GM12878 (cell line): ENCODE data around the gene GPR68.

Experiments used
- CTCF ChIP-seq, 3 experiments: IDR thresholded peaks in 2 of 3; conservative IDR thresholded peaks in 1 of 3; 2 replicates each; pipeline ENCODE4 v1.5.1; 2011; ENCODE audit warnings: low read depth in 3 of 3, low read length in 3 of 3, mild to moderate bottlenecking in 3 of 3, control low read depth in 2 of 3, moderate library complexity in 2 of 3, inconsistent platforms in 1 of 3, mixed read lengths in 1 of 3; ENCODE audit not compliant: control insufficient read depth in 2 of 3, insufficient read depth in 1 of 3; ENCODE audit errors: extremely low read depth in 1 of 3
- TF ChIP-seq, protein P1 (sequence below): IDR thresholded peaks from 2 replicates; pipeline ENCODE4 v1.6.1; 2011; ENCODE audit warnings: mild to moderate bottlenecking, low read depth, low read length, moderate library complexity; ENCODE audit not compliant: insufficient replicate concordance

DNA sequence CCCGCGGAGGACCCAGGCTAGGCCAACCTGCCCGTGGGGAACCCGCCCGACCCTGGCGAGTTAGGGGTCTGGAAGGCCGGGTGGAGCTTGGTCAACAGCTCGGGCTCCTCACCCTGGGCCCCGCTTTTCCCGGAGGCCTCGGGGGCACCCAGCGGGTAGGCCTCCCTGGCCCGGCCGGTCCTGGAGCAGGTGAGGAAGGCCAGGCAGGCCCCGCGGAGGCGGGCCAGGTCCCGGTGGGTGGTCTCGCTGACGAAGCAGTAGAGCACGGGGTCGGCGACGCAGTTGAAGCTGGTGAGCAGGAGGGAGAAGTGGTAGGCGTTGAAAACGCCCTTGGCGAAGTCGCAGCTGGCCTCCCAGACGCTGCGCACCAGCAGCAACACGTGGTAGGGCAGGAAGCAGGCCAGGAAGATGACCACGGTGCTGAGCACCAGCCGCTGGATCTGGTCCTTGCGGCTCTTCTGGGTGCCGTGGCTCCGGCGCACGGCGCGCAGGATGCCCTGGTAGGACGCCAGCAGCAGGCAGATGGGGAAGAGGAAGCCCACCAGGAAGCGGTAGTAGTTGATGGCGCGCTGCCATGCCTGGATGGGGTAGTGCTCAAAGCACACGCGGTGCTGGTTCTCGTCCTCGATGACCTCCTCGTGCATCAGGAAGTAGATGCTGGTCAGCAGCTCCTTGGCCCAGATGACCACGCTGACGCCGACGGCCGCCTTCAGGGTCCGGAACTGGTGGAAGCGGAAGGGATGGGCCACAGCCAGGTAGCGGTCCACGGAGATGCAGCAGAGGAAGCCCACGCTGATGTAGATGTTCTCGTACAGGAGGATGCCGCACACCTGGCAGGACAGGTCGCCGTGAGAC lies 10.3 kb downstream of the GPR68 start:
- TF ChIP-seq, protein P1, sequence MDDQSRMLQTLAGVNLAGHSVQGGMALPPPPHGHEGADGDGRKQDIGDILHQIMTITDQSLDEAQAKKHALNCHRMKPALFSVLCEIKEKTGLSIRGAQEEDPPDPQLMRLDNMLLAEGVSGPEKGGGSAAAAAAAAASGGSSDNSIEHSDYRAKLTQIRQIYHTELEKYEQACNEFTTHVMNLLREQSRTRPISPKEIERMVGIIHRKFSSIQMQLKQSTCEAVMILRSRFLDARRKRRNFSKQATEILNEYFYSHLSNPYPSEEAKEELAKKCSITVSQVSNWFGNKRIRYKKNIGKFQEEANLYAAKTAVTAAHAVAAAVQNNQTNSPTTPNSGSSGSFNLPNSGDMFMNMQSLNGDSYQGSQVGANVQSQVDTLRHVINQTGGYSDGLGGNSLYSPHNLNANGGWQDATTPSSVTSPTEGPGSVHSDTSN, result no peak
- no peak for TF ChIP-seq CTCF (IDR thresholded peaks at IDR 0.05 in 2 of 3, conservative IDR thresholded peaks at IDR 0.05 in 1 of 3; ENCODE audit: control insufficient read depth in 2 of 3, extremely low read depth in 1 of 3, insufficient read depth in 1 of 3, low read depth in 3 of 3, low read length in 3 of 3)
